IMR-90 (cell line): Measurements from ENCODE around the gene SAMD5. TPM values are rescaled to one million over a fixed set of nuclear protein-coding genes. Genes with fewer than 3 reads are reported as not detected.

Source experiments
- ATAC-seq: fragments of 200-7000 bp; cut with Tn5 transposase; 2 replicates; pipeline ENCODE4 v1.9.1; 2020; ENCODE audit warnings: low read depth, mild to moderate bottlenecking, moderate library complexity
- BruUV-seq: library from RNA; stranded (reverse); fragments of 400-500 nt; replicated peaks from 2 replicates; lab custom pipeline; 2021; lab: Mats Ljungman, UMichigan
- CTCF ChIA-PET: fragments of 300-600 bp; formaldehyde crosslinking; extraction: SDS; loops from one replicate; lab custom pipeline; 2021; ENCODE audit warnings: antibody characterized with exemption; lab: Yijun Ruan, JAX
- POLR2A ChIA-PET: fragments of 300-600 bp; sonication (Branson Sonifier 250); formaldehyde crosslinking; loops from one replicate; lab custom pipeline; 2022; ENCODE audit warnings: antibody characterized with exemption; ENCODE audit not compliant: unreplicated experiment; lab: Charles Lee
- DNase-seq: peaks from one replicate; pipeline ENCODE4 v3.0.0; 2013
- H2AFZ ChIP-seq: replicated peaks from 2 replicates; pipeline ENCODE3; 2013; ENCODE audit warnings: low read length, mild to moderate bottlenecking; ENCODE audit not compliant: poor library complexity
- H2AK5ac ChIP-seq: 2 replicates; pipeline ENCODE4 v1.6.1; 2013; ENCODE audit warnings: low read depth, low read length, inconsistent platforms
- H2AK9ac ChIP-seq: replicated peaks from 2 replicates; pipeline ENCODE3; 2013; ENCODE audit warnings: mild to moderate bottlenecking, low read depth, low read length, moderate library complexity; ENCODE audit not compliant: poor library complexity
- H2BK120ac ChIP-seq: 2 replicates; pipeline ENCODE4 v1.6.1; 2013; ENCODE audit warnings: low read depth, low read length, inconsistent platforms
- H2BK15ac ChIP-seq: 3 replicates; pipeline ENCODE4 v1.6.1; 2013; ENCODE audit warnings: low read depth, low read length, inconsistent platforms
- H2BK20ac ChIP-seq: 2 replicates; pipeline ENCODE4 v1.6.1; 2013; ENCODE audit warnings: low read depth, mild to moderate bottlenecking, inconsistent platforms, low read length, moderate library complexity
- H2BK5ac ChIP-seq: 2 replicates; pipeline ENCODE4 v1.6.1; 2013; ENCODE audit warnings: mild to moderate bottlenecking, low read depth, low read length, inconsistent platforms; ENCODE audit not compliant: poor library complexity, severe bottlenecking
- H3K14ac ChIP-seq: replicated peaks from 2 replicates; pipeline ENCODE4 v1.6.1; 2013; ENCODE audit warnings: low read depth, low read length, inconsistent platforms
- H3K18ac ChIP-seq: 2 replicates; pipeline ENCODE4 v1.6.1; 2013; ENCODE audit warnings: low read depth, low read length, control low read depth
- H3K23ac ChIP-seq: 2 replicates; pipeline ENCODE4 v1.6.1; 2013; ENCODE audit warnings: low read depth, low read length, inconsistent platforms
- H3K27ac ChIP-seq: 2 replicates; pipeline ENCODE4 v1.5.1; 2013; ENCODE audit warnings: mild to moderate bottlenecking, control low read depth, low read length; ENCODE audit not compliant: insufficient read depth
- H3K27me3 ChIP-seq: 2 replicates; pipeline ENCODE4 v1.6.1; 2013; ENCODE audit warnings: low read length; ENCODE audit not compliant: control insufficient read depth, insufficient read depth
- H3K36me3 ChIP-seq: 2 replicates; pipeline ENCODE4 v1.6.1; 2013; ENCODE audit warnings: low read length, mixed read lengths; ENCODE audit not compliant: control insufficient read depth, insufficient read depth
- H3K4ac ChIP-seq: 2 replicates; pipeline ENCODE4 v1.6.1; 2013; ENCODE audit warnings: low read depth, low read length, inconsistent platforms
- H3K4me1 ChIP-seq: 2 replicates; pipeline ENCODE4 v1.6.1; 2013; ENCODE audit warnings: low read length, mixed read lengths; ENCODE audit not compliant: control insufficient read depth, insufficient read depth
- H3K4me2 ChIP-seq: 2 replicates; pipeline ENCODE4 v1.6.1; 2013; ENCODE audit warnings: low read depth, mild to moderate bottlenecking, control low read depth, low read length, moderate library complexity
- H3K4me3 ChIP-seq: 2 replicates; pipeline ENCODE4 v1.5.1; 2013; ENCODE audit warnings: low read depth, mild to moderate bottlenecking, control low read depth, low read length, moderate library complexity; ENCODE audit not compliant: insufficient read depth
- H3K56ac ChIP-seq: 2 replicates; pipeline ENCODE4 v1.6.1; 2013; ENCODE audit warnings: low read length, inconsistent platforms; ENCODE audit not compliant: insufficient read depth; ENCODE audit errors: extremely low read depth
- H3K79me1 ChIP-seq, 2 experiments: 2 replicates each; pipeline ENCODE4 v1.6.1; 2013; ENCODE audit warnings: low read length in 2 of 2, inconsistent platforms in 1 of 2, low read depth in 1 of 2
- H3K9ac ChIP-seq: 2 replicates; pipeline ENCODE4 v1.6.1; 2013; ENCODE audit warnings: low read depth, low read length, control low read depth
- H3K9me1 ChIP-seq: 2 replicates; pipeline ENCODE4 v1.6.1; 2013; ENCODE audit warnings: low read length, inconsistent platforms; ENCODE audit not compliant: insufficient read depth
- H3K9me3 ChIP-seq: 2 replicates; pipeline ENCODE4 v1.6.1; 2013; ENCODE audit warnings: low read length; ENCODE audit not compliant: control insufficient read depth, insufficient read depth
- H4K20me1 ChIP-seq: 2 replicates; pipeline ENCODE4 v1.6.1; 2013; ENCODE audit warnings: low read length, inconsistent platforms; ENCODE audit not compliant: insufficient read depth
- H4K5ac ChIP-seq: 2 replicates; pipeline ENCODE4 v1.6.1; 2013; ENCODE audit warnings: mild to moderate bottlenecking, low read depth, low read length, control low read depth
- H4K8ac ChIP-seq, 2 experiments: 2 replicates each; pipeline ENCODE4 v1.6.1; 2013; ENCODE audit warnings: low read depth in 2 of 2, low read length in 2 of 2, control low read depth in 1 of 2, inconsistent platforms in 1 of 2
- H4K91ac ChIP-seq: 2 replicates; pipeline ENCODE4 v1.6.1; 2013; ENCODE audit warnings: low read depth, low read length, inconsistent platforms; ENCODE audit not compliant: insufficient read depth
- BHLHE40 ChIP-seq: fragments of 150-350 bp; IDR thresholded peaks from 2 replicates; pipeline ENCODE4 v1.6.1; 2016; ENCODE audit warnings: mild to moderate bottlenecking, low read depth, low read length
- CEBPB ChIP-seq: IDR thresholded peaks from 2 replicates; pipeline ENCODE4 v1.6.1; 2012; ENCODE audit warnings: low read depth, low read length, improper control_type of control experiment
- CHD1 ChIP-seq: IDR thresholded peaks from 2 replicates; pipeline ENCODE4 v1.6.1; 2012; ENCODE audit warnings: low read depth, low read length, improper control_type of control experiment
- CTCF ChIP-seq: conservative IDR thresholded peaks from 2 replicates; pipeline ENCODE4 v1.5.1; 2012; ENCODE audit warnings: mild to moderate bottlenecking, low read depth, low read length, improper control_type of control experiment
- ELK1 ChIP-seq: fragments of 150-350 bp; IDR thresholded peaks from 2 replicates; pipeline ENCODE4 v1.6.1; 2016; ENCODE audit warnings: low read depth, mild to moderate bottlenecking, low read length, moderate library complexity, borderline replicate concordance
- FOS ChIP-seq: fragments of 150-350 bp; IDR thresholded peaks from 2 replicates; pipeline ENCODE4 v1.6.1; 2016; ENCODE audit warnings: low read depth, low read length
- MAFK ChIP-seq: IDR thresholded peaks from 2 replicates; pipeline ENCODE4 v1.6.1; 2012; ENCODE audit warnings: low read depth, low read length, improper control_type of control experiment
- MAZ ChIP-seq: IDR thresholded peaks from 2 replicates; pipeline ENCODE4 v1.6.1; 2012; ENCODE audit warnings: low read depth, mild to moderate bottlenecking, low read length, improper control_type of control experiment, moderate library complexity, borderline replicate concordance
- MXI1 ChIP-seq: IDR thresholded peaks from 2 replicates; pipeline ENCODE4 v1.6.1; 2012; ENCODE audit warnings: low read depth, mild to moderate bottlenecking, low read length, moderate library complexity, borderline replicate concordance
- NFE2L2 ChIP-seq: fragments of 150-350 bp; IDR thresholded peaks from 2 replicates; pipeline ENCODE4 v1.6.1; 2016; ENCODE audit warnings: low read depth, mild to moderate bottlenecking, low read length
- POLR2A ChIP-seq: IDR thresholded peaks from 2 replicates; pipeline ENCODE4 v1.6.1; 2012; ENCODE audit warnings: mild to moderate bottlenecking, low read depth, low read length
- RAD21 ChIP-seq: IDR thresholded peaks from 2 replicates; pipeline ENCODE4 v1.6.1; 2012; ENCODE audit warnings: low read length, improper control_type of control experiment
- RCOR1 ChIP-seq: IDR thresholded peaks from 2 replicates; pipeline ENCODE4 v1.6.1; 2012; ENCODE audit warnings: mild to moderate bottlenecking, low read length, improper control_type of control experiment; ENCODE audit not compliant: insufficient replicate concordance
- RFX5 ChIP-seq: IDR thresholded peaks from 2 replicates; pipeline ENCODE4 v1.8.0; 2012; ENCODE audit warnings: low read depth, mild to moderate bottlenecking, low read length, moderate library complexity
- SMC3 ChIP-seq: fragments of 150-350 bp; IDR thresholded peaks from 2 replicates; pipeline ENCODE4 v1.6.1; 2016; ENCODE audit warnings: low read depth, mild to moderate bottlenecking, antibody characterized with exemption, low read length, moderate library complexity
- USF2 ChIP-seq: fragments of 150-350 bp; IDR thresholded peaks from 2 replicates; pipeline ENCODE4 v1.6.1; 2017; ENCODE audit warnings: mild to moderate bottlenecking, antibody characterized with exemption, low read length, low read depth
- WGBS, 2 experiments: methylation state at CpG; one replicate each; pipeline versions ENCODE4 v1.1.5 to v1.1.7; 2013; ENCODE audit warnings: missing lambda C conversion rate in 2 of 2; ENCODE audit not compliant: insufficient read length in 1 of 2; ENCODE audit errors: extremely low coverage in 2 of 2; 5-methylcytosine and 5-hydroxymethylcytosine counted together
- dilution Hi-C: fragments of 300-500 bp; cut with HindIII; formaldehyde crosslinking; loops from one replicate; pipeline ENCODE4 v1.14.3; 2018; ENCODE audit warnings: low sequenced_read_pairs; ENCODE audit not compliant: unreplicated experiment
- in situ Hi-C: fragments of 300-500 bp; cut with MboI; formaldehyde crosslinking; loops from 3 replicates; pipeline ENCODE4 v1.14.3; 2019; ENCODE audit warnings: low sequenced_read_pairs, inconsistent platforms, mixed read lengths
- intact Hi-C: fragments of 100-400 bp; cut with micrococcal nuclease; formaldehyde crosslinking; loops from 2 replicates; pipeline ENCODE4 v1.10.0; 2022
- polyA plus RNA-seq, 3 experiments: library from polyadenylated mRNA; depleted of rRNA; stranded (reverse); fragments of >200 nt; gene quantifications; 2 replicates each; pipeline ENCODE4 v1.2.3, GENCODE V29; 2012; ENCODE audit warnings: low replicate concordance in 1 of 3
- total RNA-seq: library from RNA; depleted of rRNA; stranded (reverse); fragments of >200 nt; gene quantifications from 2 replicates; pipeline ENCODE4 v1.2.3, GENCODE V29; 2012

Gene SAMD5
- total and polyA plus RNA-seq, 2 of the 4 experiments (the other 2 are of a cell fraction): 1.0 to 1.6 TPM

- DNase-seq (no peak), ATAC-seq (no peak)
- no peak for TF ChIP-seq USF2
- no peak for TF ChIP-seq NFE2L2
- no peak for TF ChIP-seq SMC3
- no peak for TF ChIP-seq CTCF
- no peak for TF ChIP-seq POLR2A
- TF ChIP-seq RFX5: no peak
- no peak for TF ChIP-seq MAFK
- no peak for TF ChIP-seq MXI1
- TF ChIP-seq MAZ: no peak
- no peak for TF ChIP-seq CHD1
- no peak for TF ChIP-seq ELK1
- TF ChIP-seq RAD21: no peak
- no peak for TF ChIP-seq FOS
- no peak for TF ChIP-seq CEBPB
- TF ChIP-seq RCOR1: no peak
- no peak for TF ChIP-seq BHLHE40
- H2BK5ac ChIP-seq: no peak overlapping the region
- no peaks in the 10 kb centered on the region for H3K27me3 ChIP-seq
- no peak overlapping the region for H4K8ac ChIP-seq
- no TSS peak for BruUV-seq
- H3K9me1 ChIP-seq: 0 out of 2 replicates have a peak, but pooled peaks cover 3% of the 10 kb centered on the region
- H2AK9ac ChIP-seq: no peak overlapping the region
- no peak overlapping the region for H3K14ac ChIP-seq
- H3K4ac ChIP-seq: no peak overlapping the region
- no peak overlapping the region for H2AFZ ChIP-seq
- no peaks in the 10 kb centered on the region; a peak in 1 of 4 replicates for H3K79me1 ChIP-seq
- no peaks in the 10 kb centered on the region for H3K36me3 ChIP-seq
- no peak overlapping the region for H2BK120ac ChIP-seq
- no peak overlapping the region for H2BK15ac ChIP-seq
- no peaks in the 10 kb centered on the region; the same call in 1 of the 2 replicates for H3K4me1 ChIP-seq
- POLR2A ChIA-PET: no interaction called here
- H3K9me3 ChIP-seq: peaks cover 3% of the 10 kb centered on the region
- CTCF ChIA-PET: no interaction called here
- no peak overlapping the region for H3K9ac ChIP-seq
- no peak overlapping the region for H4K91ac ChIP-seq
- H3K18ac ChIP-seq: no peak overlapping the region
- in situ Hi-C loops: no loop called here
- dilution Hi-C loops: no loop called here
- intact Hi-C loops: no loop called here
- H4K20me1 ChIP-seq: no peaks in the 10 kb centered on the region
- H2AK5ac ChIP-seq: no peak overlapping the region
- no CpG with 5 or more reads among the region's 1 CpG for WGBS, 2 experiments
- no peak overlapping the region for H2BK20ac ChIP-seq
- H3K56ac ChIP-seq: no peak overlapping the region
- no peak overlapping the region for H3K4me2 ChIP-seq
- no peak overlapping the region for H4K5ac ChIP-seq
- H3K27ac ChIP-seq: no peak overlapping the region
- no peak overlapping the region for H3K4me3 ChIP-seq
- no peak overlapping the region for H3K23ac ChIP-seq
Measured at GRCh38 chr6:147553099-147553498, 44.6 kb downstream of the SAMD5 start.
